ENCODE measurements around the gene ARHGAP18. TPM values are rescaled to one million over a fixed set of nuclear protein-coding genes. Genes with fewer than 3 reads are reported as not detected.

The ARHGAP18 gene
- total and polyA plus RNA-seq, 5 donors from 2014 or later = 2.2 to 5.4 (median 5.0) TPM

DNA sequence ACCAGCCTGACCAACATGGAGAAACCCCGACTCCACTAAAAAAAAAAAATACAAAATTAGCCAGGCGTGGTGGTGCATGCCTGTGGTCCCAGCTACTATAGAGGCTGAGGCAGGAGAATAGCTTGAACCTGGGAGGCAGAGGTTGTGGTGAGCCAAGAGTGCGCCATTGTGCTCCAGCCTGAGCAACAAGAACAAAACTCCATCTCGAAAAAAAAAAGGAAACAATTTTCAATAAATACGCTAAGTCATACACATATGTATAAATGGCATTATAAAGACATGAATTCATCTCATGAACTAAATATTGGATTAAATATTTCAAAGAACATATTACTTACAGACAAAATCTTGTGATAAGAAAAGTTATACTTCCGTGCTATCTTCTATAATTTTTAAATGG, 2.9 kb downstream of the ARHGAP18 start:
- DNase-seq = no peak
- H3K36me3 Mint-ChIP-seq = peaks cover 8% of the 10 kb centered on the region
- peaks cover 23% of the 10 kb centered on the region for H3K4me1 ChIP-seq (ENCODE audit: control insufficient read depth, insufficient read depth, low read length, poor library complexity, severe bottlenecking)
- no peaks in the 10 kb centered on the region for H3K36me3 ChIP-seq (ENCODE audit: control insufficient read depth, insufficient read depth, low read length)
- peaks cover 24 to 54% (median 41%) of the 10 kb centered on the region in 4 donors for H3K4me1 Mint-ChIP-seq
- no peak overlapping the region for H3K4me3 Mint-ChIP-seq
- H3K27me3 ChIP-seq (ENCODE audit: control insufficient read depth, insufficient read depth, low read length) = no peaks in the 10 kb centered on the region
- H3K4me3 ChIP-seq (ENCODE audit: low read depth, low read length) = no peak overlapping the region
- no peaks in the 10 kb centered on the region for H3K9me3 ChIP-seq (ENCODE audit: control insufficient read depth in 2 of 2, low read length in 2 of 2)
- no peak for ATAC-seq (ENCODE audit: low read depth in 2 of 2)
- no peak overlapping the region for H3K27ac Mint-ChIP-seq
- peaks cover 5% of the 10 kb centered on the region for H3K27me3 Mint-ChIP-seq
- peaks cover 0 to 2% (median 0%) of the 10 kb centered on the region in 7 donors for H3K9me3 Mint-ChIP-seq
- no peak overlapping the region for H3K27ac ChIP-seq (ENCODE audit: insufficient read depth, low read length, poor library complexity, severe bottlenecking)

- Histone ChIP-seq H3K27ac (ENCODE audit: insufficient read depth, low read length, poor library complexity, severe bottlenecking) (no peak overlapping the region), H3K4me1 (ENCODE audit: control insufficient read depth, insufficient read depth, low read length, poor library complexity, severe bottlenecking) (peaks cover 21% of the 10 kb centered on the region), H3K27me3 (ENCODE audit: control insufficient read depth, insufficient read depth, low read length) (no peaks in the 10 kb centered on the region), H3K36me3 (ENCODE audit: control insufficient read depth, insufficient read depth, low read length) (no peaks in the 10 kb centered on the region), H3K9me3 (ENCODE audit: control insufficient read depth in 2 of 2, low read length in 2 of 2) (no peaks in the 10 kb centered on the region), H3K4me3 (ENCODE audit: low read depth, low read length) (no peak overlapping the region)
- Mint-ChIP-seq H3K27me3 (no peaks in the 10 kb centered on the region), H3K9me3 (peaks cover 0 to 2% (median 0%) of the 10 kb centered on the region in 7 donors), H3K36me3 (peaks cover 10% of the 10 kb centered on the region), H3K4me1 (peaks cover 31 to 53% (median 37%) of the 10 kb centered on the region in 4 donors), H3K27ac (no peak overlapping the region), H3K4me3 (peak overlapping the region in 1 of 4 donors; percentile 5)
- DNase-seq (no peak), ATAC-seq (ENCODE audit: low read depth in 2 of 2) (no peak)
Measured at GRCh38 chr6:129705212-129705611, 4.8 kb downstream of the ARHGAP18 start.

GRCh38 chr6:129704708-129705107, 5.3 kb downstream of the ARHGAP18 start:
- Histone ChIP-seq H3K27me3 (ENCODE audit: control insufficient read depth, insufficient read depth, low read length) (no peaks in the 10 kb centered on the region), H3K27ac (ENCODE audit: insufficient read depth, low read length, poor library complexity, severe bottlenecking) (no peak overlapping the region), H3K4me1 (ENCODE audit: control insufficient read depth, insufficient read depth, low read length, poor library complexity, severe bottlenecking) (peaks cover 16% of the 10 kb centered on the region), H3K4me3 (ENCODE audit: low read depth, low read length) (no peak overlapping the region), H3K9me3 (ENCODE audit: control insufficient read depth in 2 of 2, low read length in 2 of 2) (no peaks in the 10 kb centered on the region), H3K36me3 (ENCODE audit: control insufficient read depth, insufficient read depth, low read length) (no peaks in the 10 kb centered on the region)
- H3K9me3 Mint-ChIP-seq = peaks cover 0 to 2% (median 0%) of the 10 kb centered on the region in 7 donors
- peak overlapping the region in 1 of 4 donors; percentile 5 for H3K4me3 Mint-ChIP-seq
- H3K27me3 Mint-ChIP-seq = no peaks in the 10 kb centered on the region
- peaks cover 29 to 48% (median 35%) of the 10 kb centered on the region in 4 donors for H3K4me1 Mint-ChIP-seq
- no peak overlapping the region for H3K27ac Mint-ChIP-seq
- ATAC-seq (ENCODE audit: low read depth in 2 of 2) (no peak), DNase-seq (no peak)
- peaks cover 10% of the 10 kb centered on the region for H3K36me3 Mint-ChIP-seq

DNA sequence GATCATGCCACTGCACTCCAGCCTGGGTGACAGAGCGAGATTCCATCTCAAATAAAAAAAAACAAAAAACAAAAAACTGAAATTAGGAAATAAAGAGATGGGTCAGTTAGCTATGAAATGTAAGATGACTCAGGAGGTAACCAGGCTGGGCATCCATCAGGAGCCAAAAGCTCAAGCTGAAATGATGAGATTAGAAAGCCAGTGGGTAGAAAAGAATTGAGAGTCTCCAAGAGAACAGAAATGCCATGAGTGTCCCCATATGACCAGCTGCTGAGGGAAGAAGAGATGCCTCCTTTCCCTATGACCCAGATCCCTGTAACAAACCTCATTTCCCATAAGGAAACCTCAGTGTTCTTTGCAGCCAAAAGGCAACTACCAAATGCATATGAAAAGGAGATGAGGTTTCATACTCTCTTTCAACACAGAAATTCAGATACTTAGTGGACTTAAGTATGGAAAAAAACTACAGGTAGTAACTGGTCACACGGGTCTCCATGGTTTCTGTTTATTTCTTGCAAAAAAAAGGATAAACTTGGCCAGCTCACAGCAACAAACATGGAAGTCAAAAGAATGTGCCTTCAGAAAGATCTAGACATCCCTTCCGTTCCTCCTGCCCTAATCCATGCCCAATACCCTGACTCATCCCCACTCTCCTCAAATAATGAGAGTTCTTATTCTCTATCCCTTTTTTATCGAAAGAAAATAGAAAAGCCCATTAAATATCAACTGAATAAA, 8.1 kb downstream of the ARHGAP18 start:
- Histone ChIP-seq H3K36me3 (ENCODE audit: control insufficient read depth, insufficient read depth, low read length) (no peaks in the 10 kb centered on the region), H3K27ac (ENCODE audit: insufficient read depth, low read length, poor library complexity, severe bottlenecking) (no peak overlapping the region), H3K4me3 (ENCODE audit: low read depth, low read length) (no peak overlapping the region), H3K4me1 (ENCODE audit: control insufficient read depth, insufficient read depth, low read length, poor library complexity, severe bottlenecking) (no peaks in the 10 kb centered on the region), H3K9me3 (ENCODE audit: control insufficient read depth in 2 of 2, low read length in 2 of 2) (no peaks in the 10 kb centered on the region), H3K27me3 (ENCODE audit: control insufficient read depth, insufficient read depth, low read length) (no peaks in the 10 kb centered on the region)
- peaks cover 14 to 29% (median 22%) of the 10 kb centered on the region in 4 donors for H3K4me1 Mint-ChIP-seq
- DNase-seq (no peak), ATAC-seq (ENCODE audit: low read depth in 2 of 2) (no peak)
- peaks cover 0 to 2% (median 0%) of the 10 kb centered on the region in 7 donors for H3K9me3 Mint-ChIP-seq
- no peak overlapping the region for H3K4me3 Mint-ChIP-seq
- H3K27ac Mint-ChIP-seq = no peak overlapping the region
- peaks cover 10% of the 10 kb centered on the region for H3K36me3 Mint-ChIP-seq
- no peaks in the 10 kb centered on the region for H3K27me3 Mint-ChIP-seq

DNA sequence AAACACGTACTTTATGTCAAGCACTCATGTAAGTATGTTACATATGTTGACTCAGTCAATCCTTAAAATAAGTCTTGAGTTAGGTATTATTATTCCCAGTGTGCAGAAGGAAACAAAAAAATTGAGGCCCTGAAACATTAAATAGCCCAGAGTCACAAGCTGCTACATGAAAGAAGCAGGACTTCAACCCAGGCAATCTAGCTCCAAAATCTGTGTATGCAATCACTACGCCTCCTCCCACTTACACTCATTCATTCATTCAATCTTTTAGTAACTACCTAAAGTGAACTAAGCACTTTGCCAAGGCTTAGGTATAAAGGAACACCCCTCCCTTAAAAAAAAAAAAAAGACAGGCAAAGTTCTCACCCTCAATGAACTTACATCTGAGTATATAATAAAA, 9.3 kb downstream of the ARHGAP18 start:
- Mint-ChIP-seq H3K27me3 (no peaks in the 10 kb centered on the region), H3K4me1 (peaks cover 26 to 36% (median 32%) of the 10 kb centered on the region in 4 donors), H3K9me3 (peaks cover 0 to 2% (median 0%) of the 10 kb centered on the region in 7 donors), H3K4me3 (no peak overlapping the region), H3K27ac (no peak overlapping the region), H3K36me3 (peaks cover 6% of the 10 kb centered on the region)
- H3K4me1 ChIP-seq (ENCODE audit: control insufficient read depth, insufficient read depth, low read length, poor library complexity, severe bottlenecking) = peaks cover 6% of the 10 kb centered on the region
- no peak overlapping the region for H3K4me3 ChIP-seq (ENCODE audit: low read depth, low read length)
- no peaks in the 10 kb centered on the region for H3K9me3 ChIP-seq (ENCODE audit: control insufficient read depth in 2 of 2, low read length in 2 of 2)
- DNase-seq = no peak
- H3K27me3 ChIP-seq (ENCODE audit: control insufficient read depth, insufficient read depth, low read length) = no peaks in the 10 kb centered on the region
- ATAC-seq (ENCODE audit: low read depth in 2 of 2) = no peak
- no peak overlapping the region for H3K27ac ChIP-seq (ENCODE audit: insufficient read depth, low read length, poor library complexity, severe bottlenecking)
- H3K36me3 ChIP-seq (ENCODE audit: control insufficient read depth, insufficient read depth, low read length) = no peaks in the 10 kb centered on the region

- ATAC-seq (ENCODE audit: low read depth in 2 of 2) (no peak), DNase-seq (no peak)
- H3K27me3 ChIP-seq (ENCODE audit: control insufficient read depth, insufficient read depth, low read length) = no peaks in the 10 kb centered on the region
- no peak overlapping the region for H3K27ac ChIP-seq (ENCODE audit: insufficient read depth, low read length, poor library complexity, severe bottlenecking)
- no peaks in the 10 kb centered on the region for H3K9me3 ChIP-seq (ENCODE audit: control insufficient read depth in 2 of 2, low read length in 2 of 2)
- Mint-ChIP-seq H3K4me1 (peaks cover 26 to 37% (median 28%) of the 10 kb centered on the region in 4 donors), H3K27ac (no peak overlapping the region), H3K27me3 (no peaks in the 10 kb centered on the region), H3K9me3 (peaks cover 0 to 2% (median 0%) of the 10 kb centered on the region in 7 donors), H3K36me3 (peaks cover 6% of the 10 kb centered on the region), H3K4me3 (no peak overlapping the region)
- no peaks in the 10 kb centered on the region for H3K36me3 ChIP-seq (ENCODE audit: control insufficient read depth, insufficient read depth, low read length)
- H3K4me3 ChIP-seq (ENCODE audit: low read depth, low read length) = no peak overlapping the region
- peaks cover 13% of the 10 kb centered on the region for H3K4me1 ChIP-seq (ENCODE audit: control insufficient read depth, insufficient read depth, low read length, poor library complexity, severe bottlenecking)
Measured at GRCh38 chr6:129699659-129700058, 10.3 kb downstream of the ARHGAP18 start.

GRCh38 chr6:129698430-129698829, 11.5 kb downstream of the ARHGAP18 start:
- ATAC-seq (ENCODE audit: low read depth in 2 of 2) = no peak
- Mint-ChIP-seq H3K27ac (no peak overlapping the region), H3K9me3 (peaks cover 0 to 2% (median 0%) of the 10 kb centered on the region in 7 donors), H3K4me1 (peaks cover 23 to 33% (median 27%) of the 10 kb centered on the region in 4 donors), H3K27me3 (no peaks in the 10 kb centered on the region), H3K36me3 (peaks cover 6% of the 10 kb centered on the region), H3K4me3 (no peak overlapping the region)
- peaks cover 13% of the 10 kb centered on the region for H3K4me1 ChIP-seq (ENCODE audit: control insufficient read depth, insufficient read depth, low read length, poor library complexity, severe bottlenecking)
- H3K27me3 ChIP-seq (ENCODE audit: control insufficient read depth, insufficient read depth, low read length) = no peaks in the 10 kb centered on the region
- H3K27ac ChIP-seq (ENCODE audit: insufficient read depth, low read length, poor library complexity, severe bottlenecking) = no peak overlapping the region
- H3K36me3 ChIP-seq (ENCODE audit: control insufficient read depth, insufficient read depth, low read length) = no peaks in the 10 kb centered on the region
- H3K4me3 ChIP-seq (ENCODE audit: low read depth, low read length) = no peak overlapping the region
- DNase-seq = no peak
- no peaks in the 10 kb centered on the region for H3K9me3 ChIP-seq (ENCODE audit: control insufficient read depth in 2 of 2, low read length in 2 of 2)

- H3K4me1 Mint-ChIP-seq = peaks cover 26 to 33% (median 26%) of the 10 kb centered on the region in 4 donors
- peaks cover 6% of the 10 kb centered on the region for H3K36me3 Mint-ChIP-seq
- H3K9me3 Mint-ChIP-seq = peaks cover 0 to 2% (median 0%) of the 10 kb centered on the region in 7 donors
- no peak for DNase-seq
- peaks cover 13% of the 10 kb centered on the region for H3K4me1 ChIP-seq (ENCODE audit: control insufficient read depth, insufficient read depth, low read length, poor library complexity, severe bottlenecking)
- no peak overlapping the region for H3K27ac Mint-ChIP-seq
- no peaks in the 10 kb centered on the region for H3K27me3 ChIP-seq (ENCODE audit: control insufficient read depth, insufficient read depth, low read length)
- H3K4me3 Mint-ChIP-seq = no peak overlapping the region
- no peak overlapping the region for H3K27ac ChIP-seq (ENCODE audit: insufficient read depth, low read length, poor library complexity, severe bottlenecking)
- H3K9me3 ChIP-seq (ENCODE audit: control insufficient read depth in 2 of 2, low read length in 2 of 2) = no peaks in the 10 kb centered on the region
- H3K36me3 ChIP-seq (ENCODE audit: control insufficient read depth, insufficient read depth, low read length) = no peaks in the 10 kb centered on the region
- H3K27me3 Mint-ChIP-seq = no peaks in the 10 kb centered on the region
- H3K4me3 ChIP-seq (ENCODE audit: low read depth, low read length) = no peak overlapping the region
- ATAC-seq (ENCODE audit: low read depth in 2 of 2) = no peak
Measured at GRCh38 chr6:129697788-129698187, 12.2 kb downstream of the ARHGAP18 start.
